H1 (cell line): Measurements from ENCODE around the gene S1PR3. TPM values are rescaled to one million over a fixed set of nuclear protein-coding genes. Genes with fewer than 3 reads are reported as not detected.

ENCODE experiments used
- CTCF ChIA-PET: fragments of 300-600 bp; sonication (Branson Sonifier 250); formaldehyde crosslinking; loops from one replicate; lab custom pipeline; 2021; ENCODE audit not compliant: partially characterized antibody; lab: Charles Lee
- POLR2A ChIA-PET: fragments of 300-600 bp; sonication (Branson Sonifier 250); formaldehyde crosslinking; loops from one replicate; lab custom pipeline; 2021; ENCODE audit warnings: inconsistent platforms; ENCODE audit not compliant: partially characterized antibody; lab: Charles Lee
- DNase-seq, 2 experiments: peaks; one replicate each; pipeline versions ENCODE4 v3.0.0 to v3.0.0-alpha.2; 2010 to 2022; ENCODE audit warnings: low spot score in 2 of 2, low read depth in 1 of 2, mixed read lengths in 1 of 2
- FAIRE-seq: peaks from 2 replicates; lab custom pipeline; 2011; peaks lifted over from hg19 to GRCh38; lab: Jason Lieb, UNC
- H2AFZ ChIP-seq: 2 replicates; pipeline ENCODE4 v1.8.1; 2012; ENCODE audit warnings: low read length, inconsistent platforms
- H2AK5ac ChIP-seq: 2 replicates; pipeline ENCODE4 v1.6.1; 2013; ENCODE audit warnings: low read depth, low read length
- H2BK120ac ChIP-seq: replicated peaks from 2 replicates; pipeline ENCODE3; 2013; ENCODE audit warnings: low read depth, low read length, inconsistent platforms
- H2BK12ac ChIP-seq: 2 replicates; pipeline ENCODE4 v1.6.1; 2013; ENCODE audit warnings: low read depth, low read length
- H2BK15ac ChIP-seq: 2 replicates; pipeline ENCODE4 v1.6.1; 2013; ENCODE audit warnings: low read length
- H2BK20ac ChIP-seq: 2 replicates; pipeline ENCODE4 v1.6.1; 2013; ENCODE audit warnings: low read length
- H2BK5ac ChIP-seq: 2 replicates; pipeline ENCODE4 v1.6.1; 2013; ENCODE audit warnings: low read depth, low read length
- H3K14ac ChIP-seq: 2 replicates; pipeline ENCODE4 v1.6.1; 2013; ENCODE audit warnings: inconsistent platforms; ENCODE audit not compliant: insufficient read length
- H3K18ac ChIP-seq: 2 replicates; pipeline ENCODE4 v1.6.1; 2013; ENCODE audit warnings: low read length; ENCODE audit errors: extremely low read depth
- H3K23ac ChIP-seq: 2 replicates; pipeline ENCODE4 v1.6.1; 2013; ENCODE audit warnings: inconsistent platforms; ENCODE audit not compliant: insufficient read length
- H3K23me2 ChIP-seq: 2 replicates; pipeline ENCODE4 v1.6.1; 2013; ENCODE audit warnings: low read depth, low read length
- H3K27ac ChIP-seq: 2 replicates; pipeline ENCODE4 v1.6.1; 2011; ENCODE audit warnings: low read depth, low read length, inconsistent platforms
- H3K27me3 ChIP-seq, 4 experiments: replicated peaks in 1 of 4; 1 replicate in 1 of 4; 2 replicates in 3 of 4; pipeline versions ENCODE4 v1.6.1 to v1.8.1; 2011 to 2013; ENCODE audit warnings: low read length in 3 of 4, mild to moderate bottlenecking in 3 of 4, inconsistent platforms in 2 of 4, mixed read lengths in 2 of 4, moderate library complexity in 1 of 4; ENCODE audit not compliant: control insufficient read depth in 3 of 4, insufficient read depth in 3 of 4; ENCODE audit errors: extremely low read depth in 1 of 4
- H3K36me3 ChIP-seq, 4 experiments: 2 replicates each; pipeline versions ENCODE4 v1.6.1 to v1.8.1; 2011 to 2013; ENCODE audit warnings: mild to moderate bottlenecking in 4 of 4, low read length in 3 of 4, moderate library complexity in 2 of 4, control low read depth in 1 of 4, inconsistent platforms in 1 of 4; ENCODE audit not compliant: insufficient read depth in 4 of 4, control insufficient read depth in 2 of 4
- H3K4ac ChIP-seq: replicated peaks from 2 replicates; pipeline ENCODE3; 2013; ENCODE audit warnings: low read length, low read depth, mixed read lengths, inconsistent platforms; ENCODE audit not compliant: insufficient read length
- H3K4me1 ChIP-seq, 4 experiments: replicated peaks in 1 of 4; 1 replicate in 1 of 4; 2 replicates in 3 of 4; pipeline versions ENCODE4 v1.6.1 to v1.8.1; 2011 to 2013; ENCODE audit warnings: low read length in 3 of 4, inconsistent platforms in 2 of 4, mixed read lengths in 1 of 4; ENCODE audit not compliant: insufficient read depth in 4 of 4, control insufficient read depth in 3 of 4
- H3K4me2 ChIP-seq, 2 experiments: 2 replicates each; pipeline versions ENCODE4 v1.6.1 to v1.8.1; 2011 to 2013; ENCODE audit warnings: low read depth in 2 of 2, low read length in 2 of 2, control low read depth in 1 of 2, inconsistent platforms in 1 of 2, mild to moderate bottlenecking in 1 of 2; ENCODE audit not compliant: insufficient read depth in 1 of 2
- H3K4me3 ChIP-seq, 4 experiments: fragments of 200-600, 300-600 bp in 1 of 4; sonication (generic), shearing (Covaris generic), sonication (Bioruptor Twin) in 1 of 4; 2 replicates each; pipeline versions ENCODE4 v1.5.1 to v1.8.1; 2011 to 2016; ENCODE audit warnings: low read length in 4 of 4, low read depth in 3 of 4, control low read depth in 2 of 4, inconsistent platforms in 2 of 4, mild to moderate bottlenecking in 2 of 4, mixed read lengths in 1 of 4, moderate library complexity in 1 of 4; ENCODE audit not compliant: insufficient read depth in 2 of 4; ENCODE audit errors: extremely low read depth in 1 of 4
- H3K56ac ChIP-seq: replicated peaks from 2 replicates; pipeline ENCODE3; 2013; ENCODE audit warnings: low read depth, mild to moderate bottlenecking, mixed read lengths, low read length, inconsistent platforms; ENCODE audit not compliant: insufficient read length
- H3K79me1 ChIP-seq: 2 replicates; pipeline ENCODE4 v1.6.1; 2013; ENCODE audit warnings: low read depth, low read length, control low read depth
- H3K79me2 ChIP-seq, 2 experiments: 2 replicates each; pipeline versions ENCODE4 v1.6.1 to v1.8.1; 2012 to 2013; ENCODE audit warnings: low read length in 2 of 2, mild to moderate bottlenecking in 2 of 2, inconsistent platforms in 1 of 2; ENCODE audit not compliant: insufficient read depth in 2 of 2, control insufficient read depth in 1 of 2
- H3K9ac ChIP-seq, 4 experiments: replicated peaks in 1 of 4; 1 replicate in 1 of 4; 2 replicates in 3 of 4; pipeline versions ENCODE4 v1.6.1 to v1.8.1; 2011 to 2013; ENCODE audit warnings: low read depth in 3 of 4, low read length in 3 of 4, control low read depth in 2 of 4, mild to moderate bottlenecking in 2 of 4, moderate library complexity in 2 of 4, inconsistent platforms in 1 of 4; ENCODE audit errors: extremely low read depth in 1 of 4
- H3K9me3 ChIP-seq, 2 experiments: 2 replicates each; pipeline versions ENCODE4 v1.6.1 to v1.8.1; 2012 to 2013; ENCODE audit warnings: mild to moderate bottlenecking in 2 of 2, moderate library complexity in 2 of 2, control low read depth in 1 of 2, inconsistent platforms in 1 of 2, low read depth in 1 of 2, low read length in 1 of 2, mixed read lengths in 1 of 2; ENCODE audit not compliant: insufficient read depth in 2 of 2
- H4K20me1 ChIP-seq, 2 experiments: replicated peaks in 1 of 2; 2 replicates each; pipeline versions ENCODE3 to v1.8.1; 2011 to 2013; ENCODE audit warnings: inconsistent platforms in 2 of 2, low read length in 2 of 2, mild to moderate bottlenecking in 1 of 2; ENCODE audit not compliant: insufficient read depth in 2 of 2, control insufficient read depth in 1 of 2
- H4K5ac ChIP-seq: 2 replicates; pipeline ENCODE4 v1.6.1; 2013; ENCODE audit warnings: low read length, low read depth, mixed read lengths, inconsistent platforms; ENCODE audit not compliant: insufficient read length
- H4K8ac ChIP-seq: 2 replicates; pipeline ENCODE4 v1.8.0; 2013; ENCODE audit warnings: mild to moderate bottlenecking, moderate library complexity, low read length, inconsistent platforms; ENCODE audit not compliant: insufficient read depth; ENCODE audit errors: extremely low read depth
- H4K91ac ChIP-seq: replicated peaks from 2 replicates; pipeline ENCODE3; 2013; ENCODE audit warnings: low read length, mixed read lengths, inconsistent platforms; ENCODE audit not compliant: insufficient read length
- ASH2L ChIP-seq: fragments of 200-600, 300-600 bp; sonication (generic); IDR thresholded peaks from one replicate; pipeline ENCODE4 v1.7.1; 2017; ENCODE audit warnings: low read length
- CBX8 ChIP-seq: fragments of 300-800, 300-1000 bp; sonication (generic); IDR thresholded peaks from 2 replicates; pipeline ENCODE4 v1.7.1; 2016; ENCODE audit warnings: low read depth, low read length, borderline replicate concordance
- CEBPB ChIP-seq: IDR thresholded peaks from 2 replicates; pipeline ENCODE4 v1.6.1; 2012; ENCODE audit warnings: low read depth, low read length
- CHD2 ChIP-seq: IDR thresholded peaks from 2 replicates; pipeline ENCODE4 v1.6.1; 2012; ENCODE audit warnings: low read length, improper control_type of control experiment
- CREB1 ChIP-seq: IDR thresholded peaks from 2 replicates; pipeline ENCODE4 v1.6.1; 2012; ENCODE audit warnings: inconsistent platforms
- EGR1 ChIP-seq: IDR thresholded peaks from 2 replicates; pipeline ENCODE4 v1.6.1; 2011; ENCODE audit warnings: low read depth, low read length, borderline replicate concordance
- SP2 ChIP-seq: IDR thresholded peaks from 2 replicates; pipeline ENCODE4 v1.6.1; 2012; ENCODE audit warnings: mild to moderate bottlenecking, low read length, inconsistent platforms
- TCF12 ChIP-seq: IDR thresholded peaks from 2 replicates; pipeline ENCODE4 v1.6.1; 2011; ENCODE audit warnings: low read depth, mild to moderate bottlenecking, low read length
- WGBS, 2 experiments: shearing (Covaris generic) in 1 of 2; methylation state at CpG; one replicate each; pipeline versions ENCODE4 v1.1.6 to v1.1.7; 2013 to 2015; ENCODE audit warnings: low lambda C conversion rate in 2 of 2, mixed read lengths in 2 of 2, inconsistent platforms in 1 of 2, low coverage in 1 of 2, missing lambda C conversion rate in 1 of 2; ENCODE audit not compliant: insufficient replicate concordance in 2 of 2, insufficient coverage in 1 of 2, insufficient read length in 1 of 2; ENCODE audit errors: extremely low coverage in 1 of 2, missing lambda C conversion rate in 1 of 2; 5-methylcytosine and 5-hydroxymethylcytosine counted together
- polyA plus RNA-seq, 7 experiments: library from polyadenylated mRNA; depleted of rRNA in 3 of 7; stranded (reverse) in 5 of 7; unstranded in 2 of 7; fragments of >200 nt in 5 of 7; fragments of 200-250 nt in 2 of 7; gene quantifications; 1 replicate in 5 of 7; 2 replicates in 1 of 7; 4 replicates in 1 of 7; pipeline versions ENCODE4 v1.2.1 to v1.2.3, GENCODE V29; 2011 to 2013; ENCODE audit warnings: missing spikeins in 2 of 7, mixed read lengths in 2 of 7
- total RNA-seq: library from RNA; stranded (reverse); fragmentation: NEBNext Ultra II Directional; extraction: Animal tissue kit (Norgen Biotek cat#: 25700); gene quantifications from 2 replicates; pipeline ENCODE4 v1.2.1, GENCODE V29; 2021

Gene S1PR3
- total and polyA plus RNA-seq, 2 of the 8 experiments (the other 6 are each of a cell fraction or from before 2014, with no cell fraction given) = 3.7 to 6.4 TPM

GRCh38 chr9:88998503-88998902 lies 7.2 kb downstream of the S1PR3 start:
- Histone ChIP-seq H3K14ac (no peak overlapping the region), H4K91ac (no peak overlapping the region), H3K79me1 (no peaks in the 10 kb centered on the region), H3K27ac (no peak overlapping the region), H4K20me1 (peaks cover 0 to 10% of the 10 kb centered on the region in 2 experiments), H3K23me2 (no peaks in the 10 kb centered on the region), H2BK20ac (no peak overlapping the region), H2AK5ac (no peak overlapping the region), H3K9me3 (no peaks in the 10 kb centered on the region), H2BK5ac (no peak overlapping the region), H2BK120ac (no peak overlapping the region), H3K18ac (no peak overlapping the region), H3K27me3 (no peaks in the 10 kb centered on the region), H3K36me3 (peaks cover 0 to 7% (median 0%) of the 10 kb centered on the region in 4 experiments; a peak in 2 of 8 replicates), H3K4me2 (no peak overlapping the region), H3K4me1 (peaks cover 0 to 7% (median 3%) of the 10 kb centered on the region in 4 experiments; a peak in 4 of 7 replicates), H3K56ac (no peak overlapping the region), H3K4me3 (no peak overlapping the region), H3K23ac (no peak overlapping the region), H4K8ac (no peak overlapping the region), H4K5ac (no peak overlapping the region), H2BK15ac (no peak overlapping the region), H2BK12ac (no peak overlapping the region), H3K9ac (no peak overlapping the region), H2AFZ (no peak overlapping the region), H3K4ac (no peak overlapping the region), H3K79me2 (no peaks in the 10 kb centered on the region)
- WGBS, 2 experiments = 65% methylated on average over 2 of the region's 2 CpGs; no CpG with 5 or more reads in 1 of the 2 experiments
- POLR2A ChIA-PET = no interaction called here
- DNase-seq (peak in 1 of 2 experiments; percentile 11), FAIRE-seq (no peak)
- CTCF ChIA-PET = interaction anchor here (0.9 kb wide), 1 partner anchor 293 kb away, joined by 4 read pairs; no protein-coding TSS in a partner anchor
- TF ChIP-seq CREB1 = no peak
- TF ChIP-seq SP2 = no peak
- no peak for TF ChIP-seq CBX8
- no peak for TF ChIP-seq ASH2L
- no peak for TF ChIP-seq CEBPB
- TF ChIP-seq TCF12 = no peak
- no peak for TF ChIP-seq CHD2
- TF ChIP-seq EGR1 = no peak
